ENCODE measurements around the gene TAF1D.
"Not testable (repeated sequence)": the region's sequence is repeated elsewhere in the genome, so short reads cannot be mapped to it uniquely, and the experiment has no call there.

TAF1D gene

DNA sequence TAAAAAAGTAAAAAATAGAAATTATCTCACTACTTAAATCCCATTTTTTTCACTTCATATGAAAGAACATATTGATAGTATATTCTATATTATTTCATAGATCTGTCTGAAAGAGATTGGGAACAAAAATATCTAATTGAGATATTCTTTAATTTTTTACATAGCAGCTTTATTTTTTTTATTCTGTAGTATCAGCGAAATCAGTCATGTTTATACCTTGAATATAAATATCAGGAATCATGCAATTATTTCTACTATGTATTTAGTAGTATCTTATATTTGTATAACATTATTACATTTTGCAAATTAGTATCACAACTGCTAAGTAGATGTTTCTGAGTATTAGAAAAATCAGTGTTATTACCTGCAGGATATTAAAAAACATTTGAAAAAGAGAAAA, 20.6 kb upstream of the TAF1D start:
- POLR2A ChIA-PET, result no interaction called here
- no peak for DNase-seq (ENCODE audit: extremely low spot score)
- CTCF ChIA-PET, result no interaction called here
- TF ChIP-seq FOXA1 (IDR thresholded peaks at IDR 0.05) (no peak), ZNF384 (IDR thresholded peaks at IDR 0.05) (no peak), SP1 (IDR thresholded peaks at IDR 0.05) (no peak), FOXK2 (IDR thresholded peaks at IDR 0.05) (no peak), ARNT (IDR thresholded peaks at IDR 0.05) (no peak), SUZ12 (IDR thresholded peaks at IDR 0.05) (no peak), PKNOX1 (IDR thresholded peaks at IDR 0.05) (no peak), CTBP1 (IDR thresholded peaks at IDR 0.05; ENCODE audit: borderline replicate concordance) (no peak), ELF4 (IDR thresholded peaks at IDR 0.05) (no peak), HDGF (IDR thresholded peaks at IDR 0.05; ENCODE audit: borderline replicate concordance) (no peak), FOXM1 (IDR thresholded peaks at IDR 0.05; ENCODE audit: borderline replicate concordance) (no peak), BHLHE40 (IDR thresholded peaks at IDR 0.05; ENCODE audit: borderline replicate concordance) (no peak), TARDBP (IDR thresholded peaks at IDR 0.05) (no peak), NFRKB (IDR thresholded peaks at IDR 0.05) (no peak), LEF1 (IDR thresholded peaks at IDR 0.05; ENCODE audit: borderline replicate concordance) (no peak), L3MBTL2 (conservative IDR thresholded peaks at IDR 0.05) (no peak)

GRCh38 chr11:93759123-93759522, 17.8 kb upstream of the TAF1D start:
- POLR2A ChIA-PET; DNase-seq (ENCODE audit: extremely low spot score); CTCF ChIA-PET: not testable (repeated sequence)

DNA sequence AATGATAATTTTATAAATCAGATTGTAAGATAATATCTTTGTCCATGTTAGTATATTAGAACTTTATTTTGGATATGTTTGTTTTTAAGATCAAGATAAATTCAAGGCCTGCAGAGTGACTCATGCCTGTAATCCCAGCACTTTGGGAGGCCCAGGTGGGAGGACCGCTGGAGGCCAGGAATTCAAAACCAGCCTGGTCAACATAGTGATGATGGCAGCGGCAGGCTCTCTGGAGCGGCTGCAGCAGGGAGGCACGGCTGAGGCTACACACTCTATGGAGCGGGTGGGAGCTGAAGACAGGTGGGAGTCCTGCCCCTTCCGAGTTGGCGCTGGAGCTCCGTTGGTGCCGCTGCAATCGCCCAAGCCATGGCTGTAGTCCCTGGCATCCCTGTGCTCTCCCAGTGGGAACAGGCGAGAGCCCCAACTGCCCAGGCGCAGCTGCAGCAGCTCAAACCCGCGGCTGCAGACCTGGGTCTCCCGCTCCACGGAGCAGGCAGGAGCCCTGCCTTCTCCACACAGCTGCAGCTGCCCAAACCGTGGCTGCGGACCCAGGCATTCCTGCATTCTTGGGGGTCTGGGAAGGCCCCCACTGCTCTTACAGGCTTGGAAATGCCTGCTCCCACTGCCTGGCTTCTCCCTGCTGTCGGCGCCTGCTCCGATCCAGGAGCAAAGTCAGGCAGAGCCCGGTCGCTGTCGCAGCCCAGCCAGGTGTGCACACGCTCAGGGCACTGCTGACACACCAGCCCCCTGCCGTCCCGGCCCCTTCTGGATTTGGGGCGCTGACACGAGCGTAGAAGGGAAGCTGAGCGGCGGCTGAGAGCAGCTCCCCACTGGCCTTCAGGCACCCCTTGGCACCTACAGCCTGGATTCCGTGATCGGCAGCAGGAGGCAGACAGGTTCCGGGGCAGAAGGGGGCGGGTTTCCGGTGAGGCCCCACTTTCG, 16.9 kb upstream of the TAF1D start:
- ChIA-PET CTCF (no interaction called here), POLR2A (interaction anchor here (1.2 kb wide), 1 partner anchor 26 kb away, joined by 5 read pairs; the partner anchor contains the start of gene MED17)
- no peak for TF ChIP-seq NFRKB (IDR thresholded peaks at IDR 0.05)
- TF ChIP-seq ELF4 (IDR thresholded peaks at IDR 0.05), result no peak
- no peak for TF ChIP-seq L3MBTL2 (conservative IDR thresholded peaks at IDR 0.05)
- no peak for DNase-seq (ENCODE audit: extremely low spot score)

DNA sequence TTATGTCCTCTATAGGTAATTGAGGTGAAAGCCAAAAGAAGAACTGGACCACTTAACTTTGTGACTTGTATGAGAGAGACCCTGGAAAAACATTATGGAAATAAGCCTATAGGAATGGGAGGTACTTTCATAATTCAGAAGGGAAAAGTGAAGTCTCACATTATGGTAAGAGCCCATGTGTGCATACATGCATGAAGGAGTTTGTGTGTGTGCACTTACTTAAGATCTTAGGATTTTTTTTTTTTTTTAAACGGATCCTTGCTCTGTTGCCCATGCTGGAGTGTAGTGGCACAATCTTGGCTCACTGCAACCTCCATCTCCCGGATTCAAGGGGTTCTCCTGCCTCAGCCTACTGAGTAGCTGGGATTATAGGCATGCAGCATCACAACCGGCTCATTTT, 16.0 kb upstream of the TAF1D start:
- DNase-seq (ENCODE audit: extremely low spot score), result no peak
- ChIA-PET CTCF (no interaction called here), POLR2A (interaction anchor here (1.2 kb wide), 1 partner anchor 27 kb away, joined by 5 read pairs; the partner anchor contains the start of gene MED17)
- TF ChIP-seq SP1 (IDR thresholded peaks at IDR 0.05) (no peak), HDGF (IDR thresholded peaks at IDR 0.05; ENCODE audit: borderline replicate concordance) (no peak), FOXA1 (IDR thresholded peaks at IDR 0.05) (no peak)

- CTCF ChIA-PET, result no interaction called here
- POLR2A ChIA-PET, result interaction anchor here (1.0 kb wide), 1 partner anchor 27 kb away, joined by 5 read pairs; the partner anchor contains the start of gene MED17
- TF ChIP-seq HDGF (IDR thresholded peaks at IDR 0.05; ENCODE audit: borderline replicate concordance) (no peak), ELF4 (IDR thresholded peaks at IDR 0.05) (no peak), FOXM1 (IDR thresholded peaks at IDR 0.05; ENCODE audit: borderline replicate concordance) (no peak), SUZ12 (IDR thresholded peaks at IDR 0.05) (no peak), CTBP1 (IDR thresholded peaks at IDR 0.05; ENCODE audit: borderline replicate concordance) (no peak), TARDBP (IDR thresholded peaks at IDR 0.05) (no peak), BHLHE40 (IDR thresholded peaks at IDR 0.05; ENCODE audit: borderline replicate concordance) (no peak), FOXA1 (IDR thresholded peaks at IDR 0.05) (no peak)
- DNase-seq (ENCODE audit: extremely low spot score), result no peak
Measured at GRCh38 chr11:93756748-93757147, 15.5 kb upstream of the TAF1D start.

DNA sequence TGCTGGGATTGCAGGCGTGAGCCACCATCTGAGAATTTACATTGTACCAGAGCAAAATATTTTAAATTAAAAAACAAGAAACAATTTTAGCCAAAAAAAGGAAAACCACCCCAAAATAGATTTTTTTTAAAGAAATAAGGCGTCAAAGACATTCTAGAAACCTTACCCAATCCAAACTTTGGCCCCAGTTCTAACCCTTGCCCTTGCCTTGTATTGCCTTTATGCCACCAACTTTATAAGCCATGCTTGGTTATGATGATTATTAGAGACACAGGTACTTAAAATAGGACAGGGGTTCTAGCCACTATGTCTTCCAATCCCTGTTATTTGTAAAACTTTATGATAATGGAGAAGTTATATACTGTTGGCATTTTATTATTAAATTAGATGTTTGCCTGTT, 11.9 kb upstream of the TAF1D start:
- no peak for DNase-seq (ENCODE audit: extremely low spot score)
- ChIA-PET POLR2A (no interaction called here), CTCF (no interaction called here)
- no peak for TF ChIP-seq SP1 (IDR thresholded peaks at IDR 0.05)
- TF ChIP-seq FOXK2 (IDR thresholded peaks at IDR 0.05), result no peak
- TF ChIP-seq SUZ12 (IDR thresholded peaks at IDR 0.05), result no peak
- TF ChIP-seq LEF1 (IDR thresholded peaks at IDR 0.05; ENCODE audit: borderline replicate concordance), result no peak
- no peak for TF ChIP-seq FOXA1 (IDR thresholded peaks at IDR 0.05)
- TF ChIP-seq TARDBP (IDR thresholded peaks at IDR 0.05), result no peak
- no peak for TF ChIP-seq HDGF (IDR thresholded peaks at IDR 0.05; ENCODE audit: borderline replicate concordance)

DNA sequence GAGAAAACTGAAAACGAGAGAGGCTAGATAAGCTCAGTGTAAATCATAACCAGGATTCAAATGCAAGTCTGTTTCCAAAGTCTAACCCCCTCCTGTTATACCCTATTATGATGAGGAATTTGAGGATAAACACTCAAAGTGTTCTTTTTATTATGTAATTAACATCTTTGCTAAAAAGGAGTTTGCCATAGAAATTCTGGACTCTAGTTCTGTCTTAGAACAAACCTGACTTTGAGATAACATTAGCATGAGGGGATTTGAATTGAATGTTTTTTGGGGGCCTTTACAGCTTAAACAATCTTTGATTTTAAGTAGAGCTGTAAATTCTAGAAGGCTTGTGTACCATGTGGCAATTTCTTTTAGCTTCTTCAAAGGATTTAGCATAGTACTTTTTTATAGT, 9.7 kb upstream of the TAF1D start:
- ChIA-PET POLR2A (interaction anchor here (2.7 kb wide), 1 partner anchor 9 kb away, joined by 14 read pairs; the partner anchor contains the start of genes C11orf54 and TAF1D), CTCF (no interaction called here)
- TF ChIP-seq PKNOX1 (IDR thresholded peaks at IDR 0.05), result no peak
- no peak for TF ChIP-seq FOXA1 (IDR thresholded peaks at IDR 0.05)
- no peak for TF ChIP-seq ZNF384 (IDR thresholded peaks at IDR 0.05)
- TF ChIP-seq SP1 (IDR thresholded peaks at IDR 0.05), result no peak
- TF ChIP-seq NFRKB (IDR thresholded peaks at IDR 0.05), result no peak
- TF ChIP-seq CTBP1 (IDR thresholded peaks at IDR 0.05; ENCODE audit: borderline replicate concordance), result no peak
- no peak for TF ChIP-seq TARDBP (IDR thresholded peaks at IDR 0.05)
- no peak for TF ChIP-seq FOXM1 (IDR thresholded peaks at IDR 0.05; ENCODE audit: borderline replicate concordance)
- TF ChIP-seq HDGF (IDR thresholded peaks at IDR 0.05; ENCODE audit: borderline replicate concordance), result no peak
- TF ChIP-seq ELF4 (IDR thresholded peaks at IDR 0.05), result no peak
- TF ChIP-seq BHLHE40 (IDR thresholded peaks at IDR 0.05; ENCODE audit: borderline replicate concordance), result no peak
- TF ChIP-seq FOXK2 (IDR thresholded peaks at IDR 0.05), result no peak
- no peak for TF ChIP-seq SUZ12 (IDR thresholded peaks at IDR 0.05)
- TF ChIP-seq ARNT (IDR thresholded peaks at IDR 0.05), result no peak
- no peak for TF ChIP-seq L3MBTL2 (conservative IDR thresholded peaks at IDR 0.05)
- TF ChIP-seq LEF1 (IDR thresholded peaks at IDR 0.05; ENCODE audit: borderline replicate concordance), result no peak
- DNase-seq (ENCODE audit: extremely low spot score), result no peak

Measured in HEK293T (cell line).